GM12892 (cell line): ENCODE data around the gene CORO1C.

Experiments
- POLR2A ChIP-seq: IDR thresholded peaks from 2 replicates; pipeline ENCODE4 v1.6.1; 2011; ENCODE audit warnings: low read depth, low read length, control low read depth
- TAF1 ChIP-seq: IDR thresholded peaks from 2 replicates; pipeline ENCODE4 v1.6.1; 2011; ENCODE audit warnings: low read depth, mild to moderate bottlenecking, control low read depth, low read length, borderline replicate concordance

- no peak for TF ChIP-seq POLR2A
- no peak for TF ChIP-seq TAF1
Measured at GRCh38 chr12:108629151-108629550, 102.2 kb downstream of the CORO1C start.
